ENCODE data around the gene TEFM. TPM values are rescaled to one million over a fixed set of nuclear protein-coding genes. Genes with fewer than 3 reads are reported as not detected.
A peak's percentile ranks its signal among the peaks of the same experiment; 100 is the strongest.

TEFM gene
- polyA plus RNA-seq, 1 experiment, result 16.6 TPM

DNA sequence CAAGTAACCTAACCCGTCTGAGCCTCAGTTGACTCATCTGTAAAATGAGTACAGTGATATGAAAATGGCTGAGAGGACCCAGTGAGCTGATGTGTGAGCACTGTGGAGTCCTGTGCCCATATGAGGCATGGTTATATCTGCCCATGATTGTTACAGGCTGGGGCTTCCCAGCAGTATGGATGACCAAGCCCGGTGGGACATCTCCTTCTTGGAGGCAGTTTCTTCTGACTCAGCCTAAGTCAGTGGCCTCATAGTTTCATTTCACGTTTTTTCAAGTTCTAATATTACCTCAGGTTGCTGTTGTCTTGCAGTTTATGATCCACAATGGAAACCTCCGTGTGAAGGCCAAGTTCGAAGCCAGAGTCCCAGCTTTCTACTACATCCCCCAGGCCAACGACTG is 20.5 kb upstream of the TEFM start:
- H3K27ac ChIP-seq (ENCODE audit: low read depth, low read length), result no peak overlapping the region
- no peak for DNase-seq (ENCODE audit: low read depth, low spot score)
- TF ChIP-seq, protein P1, sequence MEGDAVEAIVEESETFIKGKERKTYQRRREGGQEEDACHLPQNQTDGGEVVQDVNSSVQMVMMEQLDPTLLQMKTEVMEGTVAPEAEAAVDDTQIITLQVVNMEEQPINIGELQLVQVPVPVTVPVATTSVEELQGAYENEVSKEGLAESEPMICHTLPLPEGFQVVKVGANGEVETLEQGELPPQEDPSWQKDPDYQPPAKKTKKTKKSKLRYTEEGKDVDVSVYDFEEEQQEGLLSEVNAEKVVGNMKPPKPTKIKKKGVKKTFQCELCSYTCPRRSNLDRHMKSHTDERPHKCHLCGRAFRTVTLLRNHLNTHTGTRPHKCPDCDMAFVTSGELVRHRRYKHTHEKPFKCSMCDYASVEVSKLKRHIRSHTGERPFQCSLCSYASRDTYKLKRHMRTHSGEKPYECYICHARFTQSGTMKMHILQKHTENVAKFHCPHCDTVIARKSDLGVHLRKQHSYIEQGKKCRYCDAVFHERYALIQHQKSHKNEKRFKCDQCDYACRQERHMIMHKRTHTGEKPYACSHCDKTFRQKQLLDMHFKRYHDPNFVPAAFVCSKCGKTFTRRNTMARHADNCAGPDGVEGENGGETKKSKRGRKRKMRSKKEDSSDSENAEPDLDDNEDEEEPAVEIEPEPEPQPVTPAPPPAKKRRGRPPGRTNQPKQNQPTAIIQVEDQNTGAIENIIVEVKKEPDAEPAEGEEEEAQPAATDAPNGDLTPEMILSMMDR (IDR thresholded peaks at IDR 0.05; ENCODE audit: low read depth, low read length), result no peak
- ChIA-PET POLR2A (no interaction called here), CTCF (no interaction called here)
- H3K9me3 ChIP-seq (ENCODE audit: control insufficient read depth, insufficient read depth, low read length), result no peaks in the 10 kb centered on the region
- H3K4me3 ChIP-seq (ENCODE audit: low read depth, low read length), result no peak overlapping the region
- peaks cover 17% of the 10 kb centered on the region for H3K27me3 ChIP-seq (ENCODE audit: control insufficient read depth, insufficient read depth, low read length)

- CTCF ChIA-PET, result no interaction called here
- Histone ChIP-seq H3K4me3 (ENCODE audit: low read depth, low read length) (no peak overlapping the region), H3K27ac (ENCODE audit: low read depth, low read length) (no peak overlapping the region), H3K9me3 (ENCODE audit: control insufficient read depth, insufficient read depth, low read length) (no peaks in the 10 kb centered on the region), H3K27me3 (ENCODE audit: control insufficient read depth, insufficient read depth, low read length) (peaks cover 17% of the 10 kb centered on the region)
- POLR2A ChIA-PET, result no interaction called here
- TF ChIP-seq, protein P1 (IDR thresholded peaks at IDR 0.05; ENCODE audit: low read depth, low read length), result no peak
- no peak for DNase-seq (ENCODE audit: low read depth, low spot score)
Measured at GRCh38 chr17:30924341-30924740, 18.3 kb upstream of the TEFM start.

DNA sequence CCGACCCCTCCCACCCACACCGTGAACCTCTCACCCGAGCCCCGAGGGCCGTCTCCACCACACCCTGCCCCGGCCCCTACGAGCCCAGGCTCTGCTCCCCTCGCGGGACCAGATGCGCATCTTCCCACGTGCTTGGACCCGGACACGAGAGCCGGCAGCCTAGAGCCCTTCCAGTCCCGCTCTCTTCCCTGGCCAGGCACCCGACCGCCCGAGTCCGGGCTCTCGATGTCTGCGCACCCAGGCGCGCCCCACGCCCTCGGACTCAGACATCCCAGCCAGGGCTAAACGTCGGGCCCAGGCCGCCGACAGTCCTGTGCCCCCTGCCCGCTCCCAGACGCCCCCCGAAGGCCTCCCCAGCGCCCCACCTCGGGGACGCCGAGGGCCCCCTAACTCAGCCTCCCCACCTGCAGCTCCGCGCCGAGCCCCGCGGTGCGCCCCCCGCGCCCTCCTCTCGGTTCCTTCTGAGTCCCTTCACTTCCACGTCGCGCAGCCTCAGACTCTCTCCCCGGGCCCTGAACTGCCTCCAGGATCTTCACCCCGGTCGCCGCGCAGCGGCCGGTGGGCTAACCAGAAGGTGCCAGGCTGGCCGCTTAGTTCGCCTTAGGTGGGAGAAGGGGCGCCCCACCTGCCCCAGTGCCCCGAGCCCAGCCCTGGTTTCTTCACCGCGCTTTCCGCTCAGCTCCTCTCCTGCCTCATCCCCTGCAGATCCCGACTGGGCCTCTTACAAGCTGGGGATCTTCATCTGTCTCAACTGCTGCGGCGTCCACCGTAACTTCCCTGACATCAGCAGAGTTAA is 16.4 kb upstream of the TEFM start:
- Histone ChIP-seq H3K27me3 (ENCODE audit: control insufficient read depth, insufficient read depth, low read length) (peaks cover 17% of the 10 kb centered on the region), H3K27ac (ENCODE audit: low read depth, low read length) (no peak overlapping the region), H3K4me3 (ENCODE audit: low read depth, low read length) (peak overlapping the region; percentile 36; the same call in 1 of the 2 replicates), H3K9me3 (ENCODE audit: control insufficient read depth, insufficient read depth, low read length) (no peaks in the 10 kb centered on the region)
- ChIA-PET POLR2A (no interaction called here), CTCF (interaction anchor here (0.7 kb wide), 1 partner anchor 39 kb away, joined by 8 read pairs; no protein-coding TSS in a partner anchor)
- TF ChIP-seq, protein P1 (IDR thresholded peaks at IDR 0.05; ENCODE audit: low read depth, low read length), result no peak
- no peak for DNase-seq (ENCODE audit: low read depth, low spot score)

GRCh38 chr17:30921544-30922196 is 15.6 kb upstream of the TEFM start, which contains the start of gene ADAP2:
Gene ADAP2 (plus strand): TSS chr17:30921945. CDS start chr17:30922015, 70 bp downstream.
- TF ChIP-seq, protein P1 (IDR thresholded peaks at IDR 0.05; ENCODE audit: low read depth, low read length), result no peak
- ChIA-PET POLR2A (no interaction called here), CTCF (no interaction called here)
- Histone ChIP-seq H3K9me3 (ENCODE audit: control insufficient read depth, insufficient read depth, low read length) (no peaks in the 10 kb centered on the region), H3K27ac (ENCODE audit: low read depth, low read length) (no peak within 1 kb of the TSS), H3K27me3 (ENCODE audit: control insufficient read depth, insufficient read depth, low read length) (peaks cover 17% of the 10 kb centered on the region), H3K4me3 (ENCODE audit: low read depth, low read length) (peak within 1 kb of the TSS; percentile 36; the same call in 1 of the 2 replicates)
- no peak for DNase-seq (ENCODE audit: low read depth, low spot score)

Measured in AG04450 (cell line).